Measurements from ENCODE around the gene SORBS1. TPM values are rescaled to one million over a fixed set of nuclear protein-coding genes. Genes with fewer than 3 reads are reported as not detected.

The SORBS1 gene
- total and polyA plus RNA-seq, 2 of the 13 experiments (the other 11 are each of a cell fraction or from before 2014, with no cell fraction given) = 16.8 to 39.8 TPM

DNA sequence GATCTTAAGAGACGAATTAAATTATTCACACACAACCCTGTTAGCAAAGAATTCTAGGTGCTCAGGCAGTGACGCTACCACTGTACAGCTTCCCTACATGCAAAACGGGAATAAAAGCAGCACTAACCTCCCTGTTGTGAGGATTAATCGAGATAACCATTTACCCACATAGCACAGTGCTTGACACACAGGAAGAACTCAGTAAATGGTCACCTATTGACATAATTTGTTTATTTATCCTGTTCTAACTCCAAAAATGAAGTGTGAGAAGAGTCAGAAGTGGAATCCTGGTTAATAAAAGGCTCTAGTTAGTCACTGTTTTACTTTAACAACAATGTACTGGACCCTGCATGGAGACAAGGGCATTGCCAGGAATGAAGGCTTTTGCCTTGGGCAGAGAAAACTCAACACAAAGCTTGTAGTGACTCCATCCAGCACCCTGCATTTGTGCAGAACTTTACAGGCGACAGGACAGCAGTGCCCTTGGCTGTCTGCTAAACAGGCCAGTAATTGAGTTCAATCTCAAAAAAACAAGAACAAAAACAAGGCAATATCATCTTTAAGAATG lies 103.8 kb downstream of the SORBS1 start (continued):
- no peak for TF ChIP-seq CREB1 (IDR thresholded peaks at IDR 0.05)
- TF ChIP-seq CREB1 (CRISPR knock-in tag; IDR thresholded peaks at IDR 0.05) = peak; percentile 58
- TF ChIP-seq, protein P1, sequence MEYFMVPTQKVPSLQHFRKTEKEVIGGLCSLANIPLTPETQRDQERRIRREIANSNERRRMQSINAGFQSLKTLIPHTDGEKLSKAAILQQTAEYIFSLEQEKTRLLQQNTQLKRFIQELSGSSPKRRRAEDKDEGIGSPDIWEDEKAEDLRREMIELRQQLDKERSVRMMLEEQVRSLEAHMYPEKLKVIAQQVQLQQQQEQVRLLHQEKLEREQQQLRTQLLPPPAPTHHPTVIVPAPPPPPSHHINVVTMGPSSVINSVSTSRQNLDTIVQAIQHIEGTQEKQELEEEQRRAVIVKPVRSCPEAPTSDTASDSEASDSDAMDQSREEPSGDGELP (IDR thresholded peaks at IDR 0.05; ENCODE audit: borderline replicate concordance, low read depth) = no peak
- no peak for TF ChIP-seq KDM5B (CRISPR knock-in tag; IDR thresholded peaks at IDR 0.05; ENCODE audit: borderline replicate concordance)
- TF ChIP-seq KAT7 (CRISPR knock-in tag; IDR thresholded peaks at IDR 0.05; ENCODE audit: borderline replicate concordance) = no peak
- 0 out of 2 replicates have a peak, but pooled peaks have one; percentile 38 for TF ChIP-seq HOXD1 (CRISPR knock-in tag; IDR thresholded peaks at IDR 0.05)
- TF ChIP-seq, protein P2, sequence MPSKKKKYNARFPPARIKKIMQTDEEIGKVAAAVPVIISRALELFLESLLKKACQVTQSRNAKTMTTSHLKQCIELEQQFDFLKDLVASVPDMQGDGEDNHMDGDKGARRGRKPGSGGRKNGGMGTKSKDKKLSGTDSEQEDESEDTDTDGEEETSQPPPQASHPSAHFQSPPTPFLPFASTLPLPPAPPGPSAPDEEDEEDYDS (CRISPR knock-in tag; IDR thresholded peaks at IDR 0.05) = peak; percentile 65
- 0 out of 2 replicates have a peak, but pooled peaks have one; percentile 29 for TF ChIP-seq ZNF264 (CRISPR knock-in tag; IDR thresholded peaks at IDR 0.05)
- no peak for TF ChIP-seq ISX (CRISPR knock-in tag; conservative IDR thresholded peaks at IDR 0.05)
- no peak for TF ChIP-seq ZNF564 (CRISPR knock-in tag; IDR thresholded peaks at IDR 0.05)
- no peak for TF ChIP-seq TFDP1 (CRISPR knock-in tag; IDR thresholded peaks at IDR 0.05; ENCODE audit: borderline replicate concordance)
- no peak for TF ChIP-seq CBX5 (CRISPR knock-in tag; IDR thresholded peaks at IDR 0.05; ENCODE audit: borderline replicate concordance)
- TF ChIP-seq, protein P3, sequence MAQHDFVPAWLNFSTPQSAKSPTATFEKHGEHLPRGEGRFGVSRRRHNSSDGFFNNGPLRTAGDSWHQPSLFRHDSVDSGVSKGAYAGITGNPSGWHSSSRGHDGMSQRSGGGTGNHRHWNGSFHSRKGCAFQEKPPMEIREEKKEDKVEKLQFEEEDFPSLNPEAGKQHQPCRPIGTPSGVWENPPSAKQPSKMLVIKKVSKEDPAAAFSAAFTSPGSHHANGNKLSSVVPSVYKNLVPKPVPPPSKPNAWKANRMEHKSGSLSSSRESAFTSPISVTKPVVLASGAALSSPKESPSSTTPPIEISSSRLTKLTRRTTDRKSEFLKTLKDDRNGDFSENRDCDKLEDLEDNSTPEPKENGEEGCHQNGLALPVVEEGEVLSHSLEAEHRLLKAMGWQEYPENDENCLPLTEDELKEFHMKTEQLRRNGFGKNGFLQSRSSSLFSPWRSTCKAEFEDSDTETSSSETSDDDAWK (CRISPR knock-in tag; IDR thresholded peaks at IDR 0.05) = no peak
- TF ChIP-seq, protein P4, sequence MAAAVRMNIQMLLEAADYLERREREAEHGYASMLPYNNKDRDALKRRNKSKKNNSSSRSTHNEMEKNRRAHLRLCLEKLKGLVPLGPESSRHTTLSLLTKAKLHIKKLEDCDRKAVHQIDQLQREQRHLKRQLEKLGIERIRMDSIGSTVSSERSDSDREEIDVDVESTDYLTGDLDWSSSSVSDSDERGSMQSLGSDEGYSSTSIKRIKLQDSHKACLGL (CRISPR knock-in tag; IDR thresholded peaks at IDR 0.05) = no peak
- no peak for TF ChIP-seq ZNF12 (CRISPR knock-in tag; IDR thresholded peaks at IDR 0.05)
- TF ChIP-seq ZNF572 (CRISPR knock-in tag; IDR thresholded peaks at IDR 0.05) = no peak
- TF ChIP-seq HNRNPUL1 (IDR thresholded peaks at IDR 0.05; ENCODE audit: low read depth, low read length) = no peak
- TF ChIP-seq, protein P5, sequence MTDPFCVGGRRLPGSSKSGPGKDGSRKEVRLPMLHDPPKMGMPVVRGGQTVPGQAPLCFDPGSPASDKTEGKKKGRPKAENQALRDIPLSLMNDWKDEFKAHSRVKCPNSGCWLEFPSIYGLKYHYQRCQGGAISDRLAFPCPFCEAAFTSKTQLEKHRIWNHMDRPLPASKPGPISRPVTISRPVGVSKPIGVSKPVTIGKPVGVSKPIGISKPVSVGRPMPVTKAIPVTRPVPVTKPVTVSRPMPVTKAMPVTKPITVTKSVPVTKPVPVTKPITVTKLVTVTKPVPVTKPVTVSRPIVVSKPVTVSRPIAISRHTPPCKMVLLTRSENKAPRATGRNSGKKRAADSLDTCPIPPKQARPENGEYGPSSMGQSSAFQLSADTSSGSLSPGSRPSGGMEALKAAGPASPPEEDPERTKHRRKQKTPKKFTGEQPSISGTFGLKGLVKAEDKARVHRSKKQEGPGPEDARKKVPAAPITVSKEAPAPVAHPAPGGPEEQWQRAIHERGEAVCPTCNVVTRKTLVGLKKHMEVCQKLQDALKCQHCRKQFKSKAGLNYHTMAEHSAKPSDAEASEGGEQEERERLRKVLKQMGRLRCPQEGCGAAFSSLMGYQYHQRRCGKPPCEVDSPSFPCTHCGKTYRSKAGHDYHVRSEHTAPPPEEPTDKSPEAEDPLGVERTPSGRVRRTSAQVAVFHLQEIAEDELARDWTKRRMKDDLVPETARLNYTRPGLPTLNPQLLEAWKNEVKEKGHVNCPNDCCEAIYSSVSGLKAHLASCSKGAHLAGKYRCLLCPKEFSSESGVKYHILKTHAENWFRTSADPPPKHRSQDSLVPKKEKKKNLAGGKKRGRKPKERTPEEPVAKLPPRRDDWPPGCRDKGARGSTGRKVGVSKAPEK (CRISPR knock-in tag; IDR thresholded peaks at IDR 0.05; ENCODE audit: borderline replicate concordance) = no peak
- TF ChIP-seq MEF2D (CRISPR knock-in tag; IDR thresholded peaks at IDR 0.05) = no peak
- 0 out of 2 replicates have a peak, but pooled peaks have one; percentile 61 for TF ChIP-seq ZNF772 (CRISPR knock-in tag; IDR thresholded peaks at IDR 0.05)
- no peak for TF ChIP-seq EHMT2 (IDR thresholded peaks at IDR 0.05; ENCODE audit: borderline replicate concordance, low read depth, low read length)
